Measurements from ENCODE around the gene CYP26C1. TPM values are rescaled to one million over a fixed set of nuclear protein-coding genes. Genes with fewer than 3 reads are reported as not detected.

The CYP26C1 gene
- total RNA-seq, 1 experiment from 2014 or later = 0.46 TPM

- Histone ChIP-seq H3K9me2 (ENCODE audit: insufficient read depth) (no peaks in the 10 kb centered on the region), H3K27ac (no peak overlapping the region), H3K27me3 (ENCODE audit: insufficient read depth, low read depth) (no peaks in the 10 kb centered on the region), H2AFZ (no peak overlapping the region), H3K79me2 (ENCODE audit: low read depth) (no peaks in the 10 kb centered on the region), H3K36me3 (ENCODE audit: low read depth) (no peaks in the 10 kb centered on the region), H3F3A (ENCODE audit: insufficient read depth, low read depth) (no peaks in the 10 kb centered on the region), H4K20me1 (ENCODE audit: insufficient read depth) (no peaks in the 10 kb centered on the region), H3K4me3 (no peak overlapping the region), H3K9me3 (ENCODE audit: insufficient read depth, low read depth) (no peaks in the 10 kb centered on the region), H3K4me2 (no peak overlapping the region), H3K4me1 (replicated peaks; ENCODE audit: insufficient read depth) (no peaks in the 10 kb centered on the region)
- no TSS peak for BruUV-seq (replicated peaks)
- intact Hi-C loops (cut with micrococcal nuclease; ENCODE audit: unreplicated experiment) = no loop called here
- CTCF ChIA-PET = no interaction called here
- POLR2A ChIA-PET (ENCODE audit: unreplicated experiment) = no interaction called here
- no peak for TF ChIP-seq EZH2 (IDR thresholded peaks at IDR 0.05; ENCODE audit: low read depth)
- TF ChIP-seq CTCF (conservative IDR thresholded peaks at IDR 0.05) = no peak
- DNase-seq = no peak
These were observed 6.1 kb upstream of the CYP26C1 start for GRCh38 chr10:93054486-93054885.

- no peak overlapping the region for H3K4me2 ChIP-seq
- no peaks in the 10 kb centered on the region for H3K79me2 ChIP-seq (ENCODE audit: low read depth)
- no peaks in the 10 kb centered on the region for H3K4me1 ChIP-seq (replicated peaks; ENCODE audit: insufficient read depth)
- POLR2A ChIA-PET (ENCODE audit: unreplicated experiment) = no interaction called here
- no peak for DNase-seq
- H4K20me1 ChIP-seq (ENCODE audit: insufficient read depth) = no peaks in the 10 kb centered on the region
- no peaks in the 10 kb centered on the region for H3K27me3 ChIP-seq (ENCODE audit: insufficient read depth, low read depth)
- H3K9me3 ChIP-seq (ENCODE audit: insufficient read depth, low read depth) = no peaks in the 10 kb centered on the region
- no TSS peak for BruUV-seq (replicated peaks)
- H3K36me3 ChIP-seq (ENCODE audit: low read depth) = no peaks in the 10 kb centered on the region
- H3K27ac ChIP-seq = no peak overlapping the region
- no peak overlapping the region for H2AFZ ChIP-seq
- H3F3A ChIP-seq (ENCODE audit: insufficient read depth, low read depth) = no peaks in the 10 kb centered on the region
- intact Hi-C loops (cut with micrococcal nuclease; ENCODE audit: unreplicated experiment) = no loop called here
- H3K4me3 ChIP-seq = no peak overlapping the region
- CTCF ChIA-PET = no interaction called here
- TF ChIP-seq CTCF (conservative IDR thresholded peaks at IDR 0.05) = no peak
- TF ChIP-seq EZH2 (IDR thresholded peaks at IDR 0.05; ENCODE audit: low read depth) = no peak
- H3K9me2 ChIP-seq (ENCODE audit: insufficient read depth) = no peaks in the 10 kb centered on the region
These were observed 2.5 kb upstream of the CYP26C1 start for GRCh38 chr10:93058139-93058538.

GRCh38 chr10:93060887-93061593 lies 442 bp downstream of the CYP26C1 start:
- Histone ChIP-seq H2AFZ (no peak overlapping the region), H3K4me2 (no peak overlapping the region), H3K4me3 (no peak overlapping the region), H3K27ac (no peak overlapping the region), H3K9me2 (ENCODE audit: insufficient read depth) (no peaks in the 10 kb centered on the region), H3K27me3 (ENCODE audit: insufficient read depth, low read depth) (no peaks in the 10 kb centered on the region), H3K36me3 (ENCODE audit: low read depth) (no peaks in the 10 kb centered on the region), H4K20me1 (ENCODE audit: insufficient read depth) (no peaks in the 10 kb centered on the region), H3K9me3 (ENCODE audit: insufficient read depth, low read depth) (no peaks in the 10 kb centered on the region), H3K4me1 (replicated peaks; ENCODE audit: insufficient read depth) (no peaks in the 10 kb centered on the region), H3K79me2 (ENCODE audit: low read depth) (no peaks in the 10 kb centered on the region), H3F3A (ENCODE audit: insufficient read depth, low read depth) (no peaks in the 10 kb centered on the region)
- BruUV-seq (replicated peaks) = no TSS peak
- no peak for DNase-seq
- TF ChIP-seq EZH2 (IDR thresholded peaks at IDR 0.05; ENCODE audit: low read depth) (no peak), CTCF (conservative IDR thresholded peaks at IDR 0.05) (no peak)
- POLR2A ChIA-PET (ENCODE audit: unreplicated experiment) = no interaction called here
- intact Hi-C loops (cut with micrococcal nuclease; ENCODE audit: unreplicated experiment) = no loop called here
- CTCF ChIA-PET = no interaction called here

Measured in PC-9 (cell line).